K562 (cell line): ENCODE data around the gene EEF1A2. TPM values are rescaled to one million over a fixed set of nuclear protein-coding genes. Genes with fewer than 3 reads are reported as not detected.

ENCODE experiments used
- ATAC-seq: fragments of 200-7000 bp; cut with Tn5 transposase; 3 replicates; pipeline ENCODE4 v1.9.1; 2020; ENCODE audit warnings: moderate library complexity
- BruUV-seq: library from RNA; stranded (reverse); fragments of 400-500 nt; replicated peaks from 2 replicates; lab custom pipeline; 2021; lab: Mats Ljungman, UMichigan
- CTCF ChIA-PET: fragments of 300-600 bp; formaldehyde crosslinking; extraction: SDS; loops from one replicate; lab custom pipeline; 2021; ENCODE audit warnings: low intra/inter-chr PET ratio; lab: Yijun Ruan, JAX
- POLR2A ChIA-PET: fragments of 300-600, 350-650 bp; sonication (Branson Sonifier 250); formaldehyde crosslinking; extraction: SDS; loops from one replicate; lab custom pipeline; 2021; ENCODE audit warnings: antibody characterized with exemption, inconsistent platforms; lab: Yijun Ruan, JAX
- DNase-seq, 4 experiments: peaks; one replicate each; pipeline versions ENCODE4 v3.0.0 to v3.0.0-alpha.2; 2011 to 2018; ENCODE audit warnings: low spot score in 3 of 4, mixed read lengths in 3 of 4; ENCODE audit errors: extremely low read depth in 1 of 4
- FAIRE-seq: peaks from 2 replicates; lab custom pipeline; 2011; peaks lifted over from hg19 to GRCh38; lab: Jason Lieb, UNC
- H2AFZ ChIP-seq: 2 replicates; pipeline ENCODE4 v1.6.0; 2011; ENCODE audit warnings: low read depth, low read length, control low read depth, inconsistent platforms
- H3K27ac ChIP-seq: fragments of 200-600 bp; 3 replicates; pipeline ENCODE4 v1.8.0; 2011; ENCODE audit warnings: low read depth, mild to moderate bottlenecking, control low read depth, inconsistent platforms, low read length, moderate library complexity, mixed read lengths; ENCODE audit errors: extremely low read depth
- H3K27me3 ChIP-seq, 2 experiments: fragments of 300-600 bp in 1 of 2; 2 replicates in 1 of 2; 3 replicates in 1 of 2; pipeline versions ENCODE4 v1.6.0 to v1.8.0; 2011; ENCODE audit warnings: inconsistent platforms in 2 of 2, low read length in 2 of 2, mild to moderate bottlenecking in 1 of 2, mixed read lengths in 1 of 2, moderate library complexity in 1 of 2; ENCODE audit not compliant: control insufficient read depth in 2 of 2, insufficient read depth in 2 of 2
- H3K36me3 ChIP-seq: fragments of 300-600 bp; 3 replicates; pipeline ENCODE4 v1.8.0; 2011; ENCODE audit warnings: mild to moderate bottlenecking, low read length, inconsistent platforms; ENCODE audit not compliant: control insufficient read depth, insufficient read depth
- H3K4me1 ChIP-seq, 2 experiments: fragments of 200-600 bp in 1 of 2; replicated peaks in 1 of 2; 2 replicates in 1 of 2; 3 replicates in 1 of 2; pipeline versions ENCODE4 v1.5.1 to v1.8.0; 2011; ENCODE audit warnings: inconsistent platforms in 2 of 2, low read length in 2 of 2, mild to moderate bottlenecking in 1 of 2, mixed read lengths in 1 of 2, moderate library complexity in 1 of 2; ENCODE audit not compliant: control insufficient read depth in 2 of 2, insufficient read depth in 2 of 2
- H3K4me2 ChIP-seq: 2 replicates; pipeline ENCODE4 v1.6.1; 2011; ENCODE audit warnings: low read length, control low read depth, inconsistent platforms, mixed read lengths; ENCODE audit not compliant: insufficient read depth
- H3K4me3 ChIP-seq: fragments of 200-600 bp; sonication (generic), shearing (Covaris generic); 2 replicates; pipeline ENCODE4 v1.5.1; 2016; ENCODE audit warnings: control low read depth, inconsistent platforms
- H3K79me2 ChIP-seq: fragments of 200-600 bp; 3 replicates; pipeline ENCODE4 v1.8.0; 2011; ENCODE audit warnings: low read length, inconsistent platforms; ENCODE audit not compliant: control insufficient read depth, insufficient read depth
- H3K9ac ChIP-seq, 2 experiments: 2 replicates each; pipeline versions ENCODE4 v1.6.0 to v1.6.1; 2011; ENCODE audit warnings: low read depth in 2 of 2, low read length in 2 of 2, control low read depth in 1 of 2, inconsistent platforms in 1 of 2, mild to moderate bottlenecking in 1 of 2, mixed read lengths in 1 of 2; ENCODE audit not compliant: insufficient read depth in 1 of 2
- H3K9me1 ChIP-seq: one replicate; pipeline ENCODE4 v1.6.0; 2011; ENCODE audit warnings: inconsistent platforms, mild to moderate bottlenecking, low read length, moderate library complexity; ENCODE audit not compliant: control insufficient read depth, insufficient read depth
- H3K9me3 ChIP-seq: replicated peaks from 2 replicates; pipeline ENCODE4 v1.5.1; 2011; ENCODE audit warnings: low read depth, low read length, inconsistent platforms; ENCODE audit not compliant: control insufficient read depth, insufficient read depth
- H4K20me1 ChIP-seq: replicated peaks from 2 replicates; pipeline ENCODE4 v1.6.1; 2011; ENCODE audit warnings: low read length, inconsistent platforms, mixed read lengths; ENCODE audit not compliant: control insufficient read depth, insufficient read depth
- BDP1 ChIP-seq: IDR thresholded peaks from 3 replicates; pipeline ENCODE4 v1.6.1; 2011; ENCODE audit not compliant: insufficient read length, insufficient read depth
- KLF6 ChIP-seq: fragments of 250-450 bp; sonication (Bioruptor Pico); IDR thresholded peaks from 2 replicates; pipeline ENCODE4 v1.4.0; 2020; ENCODE audit warnings: mild to moderate bottlenecking, moderate library complexity, borderline replicate concordance
- MEF2A ChIP-seq: IDR thresholded peaks from 2 replicates; pipeline ENCODE4 v1.6.1; 2011; ENCODE audit warnings: low read depth, mild to moderate bottlenecking, low read length, moderate library complexity; ENCODE audit not compliant: control insufficient read depth
- NCOA6 ChIP-seq: fragments of 450-650 bp; IDR thresholded peaks from 2 replicates; pipeline ENCODE4 v1.6.1; 2017; ENCODE audit warnings: mild to moderate bottlenecking
- ZNF592 ChIP-seq: fragments of 450-650 bp; IDR thresholded peaks from 2 replicates; pipeline ENCODE4 v1.6.1; 2017; ENCODE audit warnings: antibody characterized with exemption, mild to moderate bottlenecking
- WGBS: fragments of 100-300 bp; shearing (Covaris generic); methylation state at CpG from one replicate; pipeline ENCODE4 v1.1.6; 2016; ENCODE audit warnings: low coverage, mixed read lengths; ENCODE audit not compliant: insufficient coverage; ENCODE audit errors: missing lambda C conversion rate; 5-methylcytosine and 5-hydroxymethylcytosine counted together
- in situ Hi-C: fragments of 300-500 bp; cut with MboI; formaldehyde crosslinking; loops from 4 replicates; pipeline ENCODE4 v1.15.0; 2018; ENCODE audit warnings: inconsistent platforms, mixed read lengths
- intact Hi-C: fragments of 100-400 bp; cut with micrococcal nuclease; formaldehyde crosslinking; loops from 2 replicates; pipeline ENCODE4 v1.14.2; 2022
- polyA plus RNA-seq, 8 experiments: library from polyadenylated mRNA; depleted of rRNA in 4 of 8; stranded (reverse) in 5 of 8; unstranded in 3 of 8; fragments of >200 nt; fragmentation: Nextera tagmentation in 2 of 8; fragmentation: Illumina TruSeq in 1 of 8; extraction: Ambion mirVana in 2 of 8; extraction: Trizol in 1 of 8; gene quantifications; 2 replicates each; pipeline versions ENCODE4 v1.2.1 to v1.2.3, GENCODE V29; 2011 to 2014; ENCODE audit warnings: inconsistent platforms in 1 of 8, missing spikeins in 1 of 8
- total RNA-seq, 7 experiments: library from RNA; depleted of rRNA in 6 of 7; stranded (reverse); fragments of >200 nt in 6 of 7; fragmentation: Illumina TruSeq in 2 of 7; extraction: Trizol in 2 of 7; gene quantifications; 2 replicates each; pipeline versions ENCODE4 v1.2.1 to v1.2.3, GENCODE V29; 2011 to 2021; ENCODE audit warnings: low replicate concordance in 1 of 7
- TF ChIP-seq, protein P1 (sequence below), 2 experiments: fragments of 450-650 bp; formaldehyde crosslinking in 1 of 2; IDR thresholded peaks; 2 replicates each; pipeline versions ENCODE4 v1.4.0 to v1.6.1; 2014 to 2020; ENCODE audit warnings: mild to moderate bottlenecking in 2 of 2, borderline replicate concordance in 1 of 2, low read depth in 1 of 2

EEF1A2 gene
- total and polyA plus RNA-seq, 9 of the 15 experiments (the other 6 are each of a cell fraction or from before 2014, with no cell fraction given) = 0.04 to 29.6 (median 11.5) TPM

- FAIRE-seq = no peak
- Histone ChIP-seq H4K20me1 (0 out of 2 replicates have a peak, but pooled peaks cover 14% of the 10 kb centered on the region), H3K4me2 (no peak overlapping the region), H2AFZ (no peak overlapping the region), H3K27ac (no peak overlapping the region), H3K79me2 (no peaks in the 10 kb centered on the region), H3K9ac (no peak overlapping the region), H3K4me3 (no peak overlapping the region), H3K9me1 (no peaks in the 10 kb centered on the region), H3K9me3 (no peaks in the 10 kb centered on the region), H3K27me3 (peaks cover 16 to 41% of the 10 kb centered on the region in 2 experiments; a peak in 4 of 5 replicates), H3K4me1 (peaks cover 0 to 30% of the 10 kb centered on the region in 2 experiments; a peak in 2 of 5 replicates), H3K36me3 (no peaks in the 10 kb centered on the region)
- 3% methylated on average over 17 of the region's 17 CpGs for WGBS
- TF ChIP-seq BDP1 = no peak
- no peak for TF ChIP-seq MEF2A
- no peak for TF ChIP-seq NCOA6
- no peak for TF ChIP-seq KLF6 (CRISPR knock-in tag)
- TF ChIP-seq, protein P1, sequence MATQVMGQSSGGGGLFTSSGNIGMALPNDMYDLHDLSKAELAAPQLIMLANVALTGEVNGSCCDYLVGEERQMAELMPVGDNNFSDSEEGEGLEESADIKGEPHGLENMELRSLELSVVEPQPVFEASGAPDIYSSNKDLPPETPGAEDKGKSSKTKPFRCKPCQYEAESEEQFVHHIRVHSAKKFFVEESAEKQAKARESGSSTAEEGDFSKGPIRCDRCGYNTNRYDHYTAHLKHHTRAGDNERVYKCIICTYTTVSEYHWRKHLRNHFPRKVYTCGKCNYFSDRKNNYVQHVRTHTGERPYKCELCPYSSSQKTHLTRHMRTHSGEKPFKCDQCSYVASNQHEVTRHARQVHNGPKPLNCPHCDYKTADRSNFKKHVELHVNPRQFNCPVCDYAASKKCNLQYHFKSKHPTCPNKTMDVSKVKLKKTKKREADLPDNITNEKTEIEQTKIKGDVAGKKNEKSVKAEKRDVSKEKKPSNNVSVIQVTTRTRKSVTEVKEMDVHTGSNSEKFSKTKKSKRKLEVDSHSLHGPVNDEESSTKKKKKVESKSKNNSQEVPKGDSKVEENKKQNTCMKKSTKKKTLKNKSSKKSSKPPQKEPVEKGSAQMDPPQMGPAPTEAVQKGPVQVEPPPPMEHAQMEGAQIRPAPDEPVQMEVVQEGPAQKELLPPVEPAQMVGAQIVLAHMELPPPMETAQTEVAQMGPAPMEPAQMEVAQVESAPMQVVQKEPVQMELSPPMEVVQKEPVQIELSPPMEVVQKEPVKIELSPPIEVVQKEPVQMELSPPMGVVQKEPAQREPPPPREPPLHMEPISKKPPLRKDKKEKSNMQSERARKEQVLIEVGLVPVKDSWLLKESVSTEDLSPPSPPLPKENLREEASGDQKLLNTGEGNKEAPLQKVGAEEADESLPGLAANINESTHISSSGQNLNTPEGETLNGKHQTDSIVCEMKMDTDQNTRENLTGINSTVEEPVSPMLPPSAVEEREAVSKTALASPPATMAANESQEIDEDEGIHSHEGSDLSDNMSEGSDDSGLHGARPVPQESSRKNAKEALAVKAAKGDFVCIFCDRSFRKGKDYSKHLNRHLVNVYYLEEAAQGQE (IDR thresholded peaks at IDR 0.05; ENCODE audit: borderline replicate concordance) = no peak
- TF ChIP-seq, protein P1 (CRISPR knock-in tag; IDR thresholded peaks at IDR 0.05; ENCODE audit: low read depth) = no peak
- no peak for TF ChIP-seq ZNF592
- CTCF ChIA-PET = no interaction called here
- in situ Hi-C loops = no loop called here
- BruUV-seq = no TSS peak
- ATAC-seq = no peak
- intact Hi-C loops = no loop called here
- no peak for DNase-seq
- POLR2A ChIA-PET = no interaction called here
Measured at GRCh38 chr20:63484236-63484635, 14.6 kb downstream of the EEF1A2 start.
